ENCODE measurements around the gene ISOC2. TPM values are rescaled to one million over a fixed set of nuclear protein-coding genes. Genes with fewer than 3 reads are reported as not detected.
A peak's percentile ranks its signal among the peaks of the same experiment; 100 is the strongest.
"Not testable (repeated sequence)": the region's sequence is repeated elsewhere in the genome, so short reads cannot be mapped to it uniquely, and the experiment has no call there.

Gene ISOC2
- total and polyA plus RNA-seq, 4 donors, result 34.9 to 85.0 (median 65.9) TPM

GRCh38 chr19:55407800-55408532, 53.5 kb downstream of the ISOC2 start:
- H3K27ac ChIP-seq (ENCODE audit: low read depth in 1 of 2, low read length in 1 of 2), result peak overlapping the region; percentile 95 to 99
- no peaks in the 10 kb centered on the region for H3K27me3 ChIP-seq (ENCODE audit: control insufficient read depth in 3 of 3, insufficient read depth in 3 of 3, low read length in 2 of 3)
- H3K36me3 ChIP-seq (ENCODE audit: control insufficient read depth in 4 of 4, insufficient read depth in 4 of 4, low read length in 4 of 4), result peaks cover 0 to 20% (median 16%) of the 10 kb centered on the region in 4 donors
- peaks cover 0 to 3% (median 0%) of the 10 kb centered on the region in 4 donors for H3K9me3 ChIP-seq (ENCODE audit: control insufficient read depth in 4 of 4, insufficient read depth in 3 of 4, low read length in 3 of 4)
- peak; percentile 99 to 100 (median 100) for DNase-seq
- WGBS, 2 donors, result 0% methylated on average over 62 to 72 of the region's 72 CpGs
- peak overlapping the region in 1 of 2 donors; percentile 84 for H3K9ac ChIP-seq (ENCODE audit: insufficient read depth in 1 of 2, low read length in 2 of 2)
- H3K4me3 ChIP-seq, result peak overlapping the region; percentile 71
- peak; percentile 97 for ATAC-seq (ENCODE audit: insufficient read depth, low FRiP score)
- TF ChIP-seq, protein P1, sequence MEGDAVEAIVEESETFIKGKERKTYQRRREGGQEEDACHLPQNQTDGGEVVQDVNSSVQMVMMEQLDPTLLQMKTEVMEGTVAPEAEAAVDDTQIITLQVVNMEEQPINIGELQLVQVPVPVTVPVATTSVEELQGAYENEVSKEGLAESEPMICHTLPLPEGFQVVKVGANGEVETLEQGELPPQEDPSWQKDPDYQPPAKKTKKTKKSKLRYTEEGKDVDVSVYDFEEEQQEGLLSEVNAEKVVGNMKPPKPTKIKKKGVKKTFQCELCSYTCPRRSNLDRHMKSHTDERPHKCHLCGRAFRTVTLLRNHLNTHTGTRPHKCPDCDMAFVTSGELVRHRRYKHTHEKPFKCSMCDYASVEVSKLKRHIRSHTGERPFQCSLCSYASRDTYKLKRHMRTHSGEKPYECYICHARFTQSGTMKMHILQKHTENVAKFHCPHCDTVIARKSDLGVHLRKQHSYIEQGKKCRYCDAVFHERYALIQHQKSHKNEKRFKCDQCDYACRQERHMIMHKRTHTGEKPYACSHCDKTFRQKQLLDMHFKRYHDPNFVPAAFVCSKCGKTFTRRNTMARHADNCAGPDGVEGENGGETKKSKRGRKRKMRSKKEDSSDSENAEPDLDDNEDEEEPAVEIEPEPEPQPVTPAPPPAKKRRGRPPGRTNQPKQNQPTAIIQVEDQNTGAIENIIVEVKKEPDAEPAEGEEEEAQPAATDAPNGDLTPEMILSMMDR (IDR thresholded peaks at IDR 0.05; ENCODE audit: control extremely low read depth, extremely low read depth), result no peak
- H3K4me1 ChIP-seq (ENCODE audit: control insufficient read depth in 5 of 5, insufficient read depth in 5 of 5, low read length in 5 of 5), result peaks cover 0 to 21% (median 9%) of the 10 kb centered on the region in 5 donors

GRCh38 chr19:55407550-55407799, 54.0 kb downstream of the ISOC2 start, which contains the start of gene UBE2S:
TSS of gene UBE2S (minus strand) at chr19:55407788. CDS start at chr19:55407589, 199 bp downstream.
- Histone ChIP-seq H3K4me1 (ENCODE audit: control insufficient read depth in 5 of 5, insufficient read depth in 5 of 5, low read length in 5 of 5) (peaks cover 0 to 21% (median 9%) of the 10 kb centered on the region in 5 donors), H3K9ac (ENCODE audit: insufficient read depth in 1 of 2, low read length in 2 of 2) (peak within 1 kb of the TSS; percentile 75 to 84), H3K4me3 (peak within 1 kb of the TSS; percentile 71), H3K36me3 (ENCODE audit: control insufficient read depth in 4 of 4, insufficient read depth in 4 of 4, low read length in 4 of 4) (peaks cover 0 to 25% (median 19%) of the 10 kb centered on the region in 4 donors), H3K27ac (ENCODE audit: low read depth in 1 of 2, low read length in 1 of 2) (peak within 1 kb of the TSS; percentile 95 to 99)
- not testable (repeated sequence) for H3K27me3 ChIP-seq (ENCODE audit: control insufficient read depth in 3 of 3, insufficient read depth in 3 of 3, low read length in 2 of 3); H3K9me3 ChIP-seq (ENCODE audit: control insufficient read depth in 4 of 4, insufficient read depth in 3 of 4, low read length in 3 of 4); DNase-seq
- WGBS, 2 donors, result 0 to 1% methylated on average over 13 to 36 of the region's 36 CpGs
- peak; percentile 1 for ATAC-seq (ENCODE audit: insufficient read depth, low FRiP score)

DNA sequence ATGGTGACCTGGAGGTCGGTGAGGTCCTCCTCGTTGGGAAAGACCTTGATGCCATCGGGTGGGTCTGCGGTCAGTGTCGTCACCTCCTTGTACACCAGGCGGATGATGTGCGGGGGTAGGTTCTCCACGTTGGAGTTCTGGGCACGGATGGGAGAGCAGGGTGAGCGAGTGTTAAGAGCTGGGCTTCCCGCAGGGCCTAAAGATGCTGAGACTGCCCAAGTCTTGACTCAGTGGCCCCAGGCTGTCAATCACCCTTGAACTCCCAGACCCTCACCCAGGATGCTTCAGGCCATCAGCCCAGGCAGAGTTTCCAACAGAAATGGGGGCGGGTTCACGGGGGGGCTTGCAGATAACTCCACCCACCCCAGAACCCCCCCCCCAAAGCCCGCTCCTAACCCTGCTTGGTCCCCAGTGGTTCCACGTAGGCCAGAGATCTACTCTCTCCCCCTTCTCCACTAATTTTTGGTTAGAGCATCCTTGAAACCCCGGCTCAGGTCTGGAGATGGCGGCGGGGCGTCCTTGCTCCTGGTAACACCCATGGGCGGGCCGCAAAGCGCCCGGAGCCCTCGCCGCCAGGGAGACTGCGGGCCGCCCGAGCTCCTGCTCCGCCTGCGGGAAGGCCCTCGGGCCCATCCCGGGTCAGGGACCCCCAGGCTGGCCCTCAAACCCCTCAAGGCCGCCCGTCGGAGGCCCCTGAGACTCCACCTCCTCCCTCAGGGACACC, 54.5 kb downstream of the ISOC2 start:
- DNase-seq, result peak in 1 of 3 donors; percentile 25

More for the DNA sequence above, 54.5 kb downstream of the ISOC2 start:
- H3K9me3 ChIP-seq (ENCODE audit: control insufficient read depth in 4 of 4, insufficient read depth in 3 of 4, low read length in 3 of 4), result peaks cover 0 to 3% (median under 1%) of the 10 kb centered on the region in 4 donors
- 11 to 13% methylated on average over 35 of the region's 35 CpGs for WGBS, 2 donors
- H3K9ac ChIP-seq (ENCODE audit: insufficient read depth in 1 of 2, low read length in 2 of 2), result peak overlapping the region; percentile 75 to 77
- peaks cover 4 to 30% (median 24%) of the 10 kb centered on the region in 4 donors for H3K36me3 ChIP-seq (ENCODE audit: control insufficient read depth in 4 of 4, insufficient read depth in 4 of 4, low read length in 4 of 4)
- no peaks in the 10 kb centered on the region for H3K27me3 ChIP-seq (ENCODE audit: control insufficient read depth in 3 of 3, insufficient read depth in 3 of 3, low read length in 2 of 3)
- H3K4me1 ChIP-seq (ENCODE audit: control insufficient read depth in 5 of 5, insufficient read depth in 5 of 5, low read length in 5 of 5), result peaks cover 0 to 21% (median 9%) of the 10 kb centered on the region in 5 donors
- H3K4me3 ChIP-seq, result peak overlapping the region; percentile 71
- peak; percentile 6 for ATAC-seq (ENCODE audit: insufficient read depth, low FRiP score)
- TF ChIP-seq, protein P1 (IDR thresholded peaks at IDR 0.05; ENCODE audit: control extremely low read depth, extremely low read depth), result no peak
- peak overlapping the region; percentile 95 to 99 for H3K27ac ChIP-seq (ENCODE audit: low read depth in 1 of 2, low read length in 1 of 2)

Data from lung (tissue), 12 donors.